Upper lobe of right lung (tissue), 1 donor: Measurements from ENCODE around the gene ZNF805. TPM values are rescaled to one million over a fixed set of nuclear protein-coding genes. Genes with fewer than 3 reads are reported as not detected.

Experiments used
- ATAC-seq: fragments of 200-7000 bp; cut with Tn5 transposase; one replicate; pipeline ENCODE4 v1.9.1; 2020; ENCODE audit warnings: mild to moderate bottlenecking, moderate library complexity
- DNase-seq: peaks from one replicate; pipeline ENCODE4 v3.0.0-alpha.2; 2020
- H3K27ac ChIP-seq: fragments of 200-600 bp; one replicate; pipeline ENCODE4 v1.8.0; 2022
- H3K27me3 ChIP-seq: fragments of 200-600 bp; one replicate; pipeline ENCODE4 v1.8.0; 2022; ENCODE audit warnings: mild to moderate bottlenecking
- H3K36me3 ChIP-seq: fragments of 200-600 bp; one replicate; pipeline ENCODE4 v1.8.0; 2022
- H3K4me1 ChIP-seq: fragments of 200-600 bp; one replicate; pipeline ENCODE4 v1.8.0; 2022
- H3K4me3 ChIP-seq: fragments of 200-600 bp; one replicate; pipeline ENCODE4 v1.8.0; 2022; ENCODE audit warnings: mild to moderate bottlenecking
- H3K9me3 ChIP-seq: fragments of 200-600 bp; one replicate; pipeline ENCODE4 v1.8.0; 2022
- CTCF ChIP-seq: fragments of 200-600 bp; IDR thresholded peaks from one replicate; pipeline ENCODE4 v1.8.0; 2022; ENCODE audit warnings: antibody characterized with exemption
- intact Hi-C: fragments of 100-400 bp; cut with DNase I; formaldehyde crosslinking; loops from one replicate; pipeline ENCODE4 v1.11.0; 2022
- total RNA-seq: library from RNA; stranded (reverse); fragmentation: NEBNext Ultra II Directional; extraction: Animal tissue kit (Norgen Biotek cat#: 25700); gene quantifications from one replicate; pipeline ENCODE4 v1.2.1, GENCODE V29; 2021
- donor health status: DM: no; HTN: yes; CAD: no; lungs with severe emphysema.

Gene ZNF805
- total RNA-seq, 1 donor from 2014 or later = 14.6 TPM

- DNase-seq = peak; percentile 69
- no peak for TF ChIP-seq CTCF
- Histone ChIP-seq H3K27me3 (no peaks in the 10 kb centered on the region), H3K36me3 (peaks cover 13% of the 10 kb centered on the region), H3K27ac (peak overlapping the region; percentile 83), H3K4me3 (peak overlapping the region; percentile 95), H3K9me3 (no peaks in the 10 kb centered on the region), H3K4me1 (peaks cover 21% of the 10 kb centered on the region)
- no peak for ATAC-seq
- intact Hi-C loops = no loop called here
Observed at GRCh38 chr19:57239982-57240310, 486 bp upstream of the ZNF805 start.

- no peaks in the 10 kb centered on the region for H3K27me3 ChIP-seq
- peaks cover 21% of the 10 kb centered on the region for H3K4me1 ChIP-seq
- H3K9me3 ChIP-seq = no peaks in the 10 kb centered on the region
- peaks cover 22% of the 10 kb centered on the region for H3K36me3 ChIP-seq
- peak overlapping the region; percentile 95 for H3K4me3 ChIP-seq
- peak overlapping the region; percentile 83 for H3K27ac ChIP-seq
- intact Hi-C loops = no loop called here
- no peak for TF ChIP-seq CTCF
- ATAC-seq = no peak
- DNase-seq = no peak
Observed at GRCh38 chr19:57241176-57241575, 744 bp downstream of the ZNF805 start.

GRCh38 chr19:57242821-57243220 is 2.4 kb downstream of the ZNF805 start:
- DNase-seq (no peak), ATAC-seq (no peak)
- Histone ChIP-seq H3K27me3 (no peaks in the 10 kb centered on the region), H3K4me3 (no peak overlapping the region), H3K9me3 (no peaks in the 10 kb centered on the region), H3K36me3 (peaks cover 37% of the 10 kb centered on the region), H3K27ac (no peak overlapping the region), H3K4me1 (peaks cover 21% of the 10 kb centered on the region)
- intact Hi-C loops = no loop called here
- no peak for TF ChIP-seq CTCF

- H3K4me1 ChIP-seq = peaks cover 21% of the 10 kb centered on the region
- no peaks in the 10 kb centered on the region for H3K9me3 ChIP-seq
- H3K36me3 ChIP-seq = peaks cover 54% of the 10 kb centered on the region
- H3K27me3 ChIP-seq = no peaks in the 10 kb centered on the region
- no peak for TF ChIP-seq CTCF
- no peak overlapping the region for H3K27ac ChIP-seq
- DNase-seq (no peak), ATAC-seq (no peak)
- no peak overlapping the region for H3K4me3 ChIP-seq
- intact Hi-C loops = no loop called here
Observed at GRCh38 chr19:57244513-57244912, 4.1 kb downstream of the ZNF805 start.

- H3K27me3 ChIP-seq = no peaks in the 10 kb centered on the region
- H3K4me1 ChIP-seq = peaks cover 21% of the 10 kb centered on the region
- ATAC-seq (no peak), DNase-seq (no peak)
- no peak overlapping the region for H3K27ac ChIP-seq
- no peaks in the 10 kb centered on the region for H3K9me3 ChIP-seq
- peaks cover 57% of the 10 kb centered on the region for H3K36me3 ChIP-seq
- no peak for TF ChIP-seq CTCF
- no peak overlapping the region for H3K4me3 ChIP-seq
- intact Hi-C loops = no loop called here
Observed at GRCh38 chr19:57245066-57245465, 4.6 kb downstream of the ZNF805 start.

GRCh38 chr19:57245959-57246358 is 5.5 kb downstream of the ZNF805 start:
- Histone ChIP-seq H3K4me3 (no peak overlapping the region), H3K27ac (no peak overlapping the region), H3K36me3 (peaks cover 66% of the 10 kb centered on the region), H3K9me3 (no peaks in the 10 kb centered on the region), H3K4me1 (peaks cover 21% of the 10 kb centered on the region), H3K27me3 (no peaks in the 10 kb centered on the region)
- intact Hi-C loops = no loop called here
- no peak for TF ChIP-seq CTCF
- no peak for ATAC-seq
- no peak for DNase-seq
